NCI-H524 treated with DMSO at 0.1 percent for 48 hours (cell line): Measurements from ENCODE around the gene IGF2BP1.
"Not testable (repeated sequence)": the region's sequence is repeated elsewhere in the genome, so short reads cannot be mapped to it uniquely, and the experiment has no call there.

Experiments used
- DNase-seq: peaks from one replicate; lab custom pipeline; 2025; lab: John Stamatoyannopoulos, UW

The IGF2BP1 gene

GRCh38 chr17:48995974-48996721 is 1.0 kb upstream of the IGF2BP1 start:
- DNase-seq: peak; percentile 75

GRCh38 chr17:48996722-48997102 is 473 bp upstream of the IGF2BP1 start:
- DNase-seq: no peak

GRCh38 chr17:48997827-48998586 is 822 bp downstream of the IGF2BP1 start:
- DNase-seq: no peak

GRCh38 chr17:48998587-48999440 is 1.6 kb downstream of the IGF2BP1 start:
- DNase-seq: no peak

- no peak for DNase-seq
Observed at GRCh38 chr17:49000943-49001342, 3.8 kb downstream of the IGF2BP1 start.

GRCh38 chr17:49001671-49002070 is 4.5 kb downstream of the IGF2BP1 start:
- no peak for DNase-seq

- DNase-seq: no peak
Observed at GRCh38 chr17:49002331-49002730, 5.1 kb downstream of the IGF2BP1 start.

- no peak for DNase-seq
Observed at GRCh38 chr17:49002766-49003165, 5.6 kb downstream of the IGF2BP1 start.

- DNase-seq: no peak
Observed at GRCh38 chr17:49003557-49004511, 6.6 kb downstream of the IGF2BP1 start.

GRCh38 chr17:49005140-49005539 is 8.0 kb downstream of the IGF2BP1 start:
- DNase-seq: no peak

- DNase-seq: not testable (repeated sequence)
Observed at GRCh38 chr17:49008908-49009307, 11.7 kb downstream of the IGF2BP1 start.

- no peak for DNase-seq
Observed at GRCh38 chr17:49012769-49013255, 15.6 kb downstream of the IGF2BP1 start.

- DNase-seq: no peak
Observed at GRCh38 chr17:49013311-49014213, 16.4 kb downstream of the IGF2BP1 start.

- DNase-seq: no peak
Observed at GRCh38 chr17:49015179-49015923, 18.2 kb downstream of the IGF2BP1 start.

- DNase-seq: no peak
Observed at GRCh38 chr17:49015924-49016774, 19.0 kb downstream of the IGF2BP1 start.

GRCh38 chr17:49016775-49017463 is 19.7 kb downstream of the IGF2BP1 start:
- DNase-seq: no peak

GRCh38 chr17:49018116-49018612 is 21.0 kb downstream of the IGF2BP1 start:
- no peak for DNase-seq

GRCh38 chr17:49018748-49019147 is 21.6 kb downstream of the IGF2BP1 start:
- DNase-seq: no peak
